ENCODE data around the gene LRRC26.

The LRRC26 gene

GRCh38 chr9:137201205-137201868 lies 31.5 kb upstream of the LRRC26 start:
- Histone ChIP-seq H3K4me3 (replicated peaks; ENCODE audit: insufficient read depth, low read length) (peak overlapping the region; percentile 62), H3K27ac (replicated peaks) (peak overlapping the region; percentile 74)
- peak in 1 of 2 experiments; percentile 22 for DNase-seq (ENCODE audit: low read depth in 1 of 2, low spot score in 1 of 2)

GRCh38 chr9:137200311-137201204 lies 30.7 kb upstream of the LRRC26 start, which contains the start of gene TPRN:
TSS of gene TPRN (minus strand) at chr9:137200741. CDS start at chr9:137200711, 30 bp downstream.
- Histone ChIP-seq H3K4me3 (replicated peaks; ENCODE audit: insufficient read depth, low read length) (peak within 1 kb of the TSS; percentile 62), H3K27me3 (ENCODE audit: insufficient read depth, poor library complexity, severe bottlenecking) (no peaks in the 10 kb centered on the region), H3K27ac (replicated peaks) (peak within 1 kb of the TSS; percentile 74)
- DNase-seq (ENCODE audit: low read depth in 1 of 2, low spot score in 1 of 2) = peak; percentile 100
- TF ChIP-seq GABPA (IDR thresholded peaks at IDR 0.05; ENCODE audit: low read depth) (no peak; the same call in 1 of the 2 replicates), POLR2AphosphoS5 (IDR thresholded peaks at IDR 0.05; ENCODE audit: low read depth) (peak; percentile 74), CTCF (IDR thresholded peaks at IDR 0.05; ENCODE audit: insufficient read depth, low read length) (no peak), REST (IDR thresholded peaks at IDR 0.05; ENCODE audit: insufficient replicate concordance, low read depth) (no peak), SPI1 (IDR thresholded peaks at IDR 0.05; ENCODE audit: borderline replicate concordance, low read depth) (peak; percentile 66)

More at GRCh38 chr9:137201205-137201868, 31.5 kb upstream of the LRRC26 start:
- H3K27me3 ChIP-seq (ENCODE audit: insufficient read depth, poor library complexity, severe bottlenecking) = no peaks in the 10 kb centered on the region
- TF ChIP-seq REST (IDR thresholded peaks at IDR 0.05; ENCODE audit: insufficient replicate concordance, low read depth) = no peak
- TF ChIP-seq CTCF (IDR thresholded peaks at IDR 0.05; ENCODE audit: insufficient read depth, low read length) = no peak
- no peak for TF ChIP-seq GABPA (IDR thresholded peaks at IDR 0.05; ENCODE audit: low read depth)
- TF ChIP-seq POLR2AphosphoS5 (IDR thresholded peaks at IDR 0.05; ENCODE audit: low read depth) = no peak
- TF ChIP-seq SPI1 (IDR thresholded peaks at IDR 0.05; ENCODE audit: borderline replicate concordance, low read depth) = no peak

- H3K4me3 ChIP-seq (replicated peaks; ENCODE audit: insufficient read depth, low read length) = peak overlapping the region; percentile 36
- DNase-seq (ENCODE audit: low read depth in 1 of 2, low spot score in 1 of 2) = no peak
- H3K27me3 ChIP-seq (ENCODE audit: insufficient read depth, poor library complexity, severe bottlenecking) = no peaks in the 10 kb centered on the region
- H3K27ac ChIP-seq (replicated peaks) = no peak overlapping the region
- no peak for TF ChIP-seq CTCF (IDR thresholded peaks at IDR 0.05; ENCODE audit: insufficient read depth, low read length)
- no peak for TF ChIP-seq POLR2AphosphoS5 (IDR thresholded peaks at IDR 0.05; ENCODE audit: low read depth)
- TF ChIP-seq REST (IDR thresholded peaks at IDR 0.05; ENCODE audit: insufficient replicate concordance, low read depth) = no peak
- TF ChIP-seq SPI1 (IDR thresholded peaks at IDR 0.05; ENCODE audit: borderline replicate concordance, low read depth) = no peak
- no peak for TF ChIP-seq GABPA (IDR thresholded peaks at IDR 0.05; ENCODE audit: low read depth)
These were observed 29.7 kb upstream of the LRRC26 start for GRCh38 chr9:137199411-137200121.

Data from HL-60 (cell line).